Measurements from ENCODE around the gene GNB1. TPM values are rescaled to one million over a fixed set of nuclear protein-coding genes. Genes with fewer than 3 reads are reported as not detected.
"Not testable (repeated sequence)": the region's sequence is repeated elsewhere in the genome, so short reads cannot be mapped to it uniquely, and the experiment has no call there.

Gene GNB1
- total RNA-seq, 1 experiment from 2014 or later, result 89.2 TPM

- DNase-seq (ENCODE audit: extremely low read depth, low read depth), result no peak
These were observed 1.3 kb upstream of the GNB1 start for GRCh38 chr1:1892079-1892762.

GRCh38 chr1:1891349-1892078, 627 bp upstream of the GNB1 start:
- DNase-seq (ENCODE audit: extremely low read depth, low read depth), result no peak

DNA sequence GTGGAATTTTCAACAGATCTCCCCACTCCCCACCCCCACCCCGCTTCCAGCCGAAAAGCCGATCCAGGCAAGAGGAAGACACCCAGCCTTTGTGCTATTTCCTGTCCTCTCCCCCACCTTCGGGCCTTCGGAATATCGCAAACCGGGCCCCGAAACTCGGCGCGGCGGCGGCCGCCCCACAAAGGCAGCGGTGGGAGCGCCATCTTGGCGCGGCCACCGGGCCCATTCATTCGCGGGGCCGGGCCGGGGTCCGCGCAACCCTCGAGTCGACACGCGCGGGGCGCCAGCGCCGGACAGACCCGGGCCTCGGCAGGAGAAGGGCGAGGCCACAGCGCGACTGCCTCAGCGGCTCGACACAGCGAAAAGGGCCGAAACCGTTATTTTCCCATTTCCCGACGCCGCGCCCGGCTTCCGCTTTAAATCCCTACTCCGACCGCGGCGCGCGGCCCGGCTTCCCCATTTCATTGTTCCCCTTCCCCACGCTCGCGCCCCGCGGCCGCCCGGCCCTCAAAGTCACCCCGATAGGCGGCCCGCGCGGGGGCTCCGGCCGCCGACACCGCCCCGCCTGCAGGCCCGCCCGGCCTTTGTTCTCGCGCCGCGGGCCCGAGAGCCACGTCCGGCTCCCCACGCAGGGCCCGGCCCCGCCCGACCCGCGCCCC, 911 bp downstream of the GNB1 start:
- no peak for DNase-seq (ENCODE audit: extremely low read depth, low read depth)

GRCh38 chr1:1889090-1889750, 1.7 kb downstream of the GNB1 start:
- DNase-seq (ENCODE audit: extremely low read depth, low read depth), result no peak

DNA sequence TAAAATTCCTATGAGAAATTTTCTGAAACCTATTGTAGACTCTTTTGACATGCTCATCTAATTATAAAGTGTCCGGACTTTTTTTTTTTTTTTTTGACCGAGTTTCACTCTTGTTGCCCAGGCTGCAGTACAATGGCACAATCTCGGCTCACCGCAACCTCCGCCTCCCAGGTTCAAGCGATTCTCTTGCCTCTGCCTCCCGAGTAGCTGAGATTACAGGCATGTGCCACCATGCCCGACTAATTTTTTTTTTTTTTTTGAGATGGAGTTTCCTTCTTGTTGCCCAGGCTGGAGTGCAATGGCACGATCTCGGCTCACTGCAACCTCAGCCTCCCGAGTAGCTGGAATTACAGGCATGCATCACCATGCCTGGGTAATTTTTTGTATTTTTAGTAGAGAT, 7.0 kb downstream of the GNB1 start:
- not testable (repeated sequence) for DNase-seq (ENCODE audit: extremely low read depth, low read depth)

GRCh38 chr1:1883092-1883873, 7.6 kb downstream of the GNB1 start:
- no peak for DNase-seq (ENCODE audit: extremely low read depth, low read depth)

DNA sequence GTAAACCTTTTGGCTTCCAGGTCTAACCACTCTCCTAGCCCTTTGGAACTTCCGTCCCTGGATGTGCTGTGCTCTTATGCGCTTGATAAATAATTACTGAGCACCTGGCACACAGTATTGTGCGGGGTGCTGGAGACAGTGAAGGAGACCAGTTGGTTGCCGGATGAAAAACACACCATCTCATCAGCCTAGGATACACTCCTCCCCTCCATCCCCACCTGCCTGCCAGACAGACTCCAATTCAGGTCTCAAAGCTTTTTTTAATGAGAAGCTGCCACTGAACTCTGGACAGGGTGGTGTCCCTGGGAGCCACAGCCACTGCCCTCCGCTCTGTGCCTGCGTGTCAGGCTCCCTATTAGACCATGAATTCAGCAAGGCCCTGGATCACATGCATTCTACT, 9.2 kb downstream of the GNB1 start:
- DNase-seq (ENCODE audit: extremely low read depth, low read depth), result no peak

DNA sequence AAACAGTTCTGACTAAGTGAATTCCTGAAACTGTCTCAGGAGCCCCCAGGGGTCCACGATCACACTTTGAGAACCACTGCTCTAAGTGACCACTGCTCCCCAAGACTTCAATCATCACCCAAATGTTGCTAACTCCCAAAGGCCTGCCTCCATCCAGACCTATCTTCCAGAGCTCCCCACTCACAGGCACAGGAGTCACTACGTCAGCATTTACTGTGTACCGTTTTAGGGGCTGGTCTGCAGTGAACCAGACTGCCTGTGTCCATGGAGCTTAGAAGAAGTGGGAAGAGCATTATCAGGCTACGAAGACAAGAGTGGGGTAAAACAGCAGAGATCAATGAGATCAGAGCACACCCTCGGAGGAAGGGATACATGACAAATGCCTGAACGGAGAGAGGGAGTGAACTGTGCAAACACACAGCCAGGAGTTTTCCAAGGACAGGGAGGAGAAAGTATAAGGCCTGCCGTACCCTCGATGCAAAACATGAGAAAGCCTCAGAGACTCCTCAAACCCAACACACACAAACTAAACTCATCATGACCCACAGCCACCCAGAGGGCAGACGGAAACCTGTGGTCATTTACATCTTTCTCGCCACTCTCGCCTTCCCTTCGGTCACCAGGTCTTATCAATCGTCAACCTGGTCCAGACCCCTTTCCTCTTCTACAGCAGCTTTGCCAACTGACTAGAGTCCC, 10.1 kb downstream of the GNB1 start:
- DNase-seq (ENCODE audit: extremely low read depth, low read depth), result no peak

- no peak for DNase-seq (ENCODE audit: extremely low read depth, low read depth)
These were observed 10.9 kb downstream of the GNB1 start for GRCh38 chr1:1879942-1880341.

GRCh38 chr1:1877865-1878436, 12.9 kb downstream of the GNB1 start:
- no peak for DNase-seq (ENCODE audit: extremely low read depth, low read depth)

DNA sequence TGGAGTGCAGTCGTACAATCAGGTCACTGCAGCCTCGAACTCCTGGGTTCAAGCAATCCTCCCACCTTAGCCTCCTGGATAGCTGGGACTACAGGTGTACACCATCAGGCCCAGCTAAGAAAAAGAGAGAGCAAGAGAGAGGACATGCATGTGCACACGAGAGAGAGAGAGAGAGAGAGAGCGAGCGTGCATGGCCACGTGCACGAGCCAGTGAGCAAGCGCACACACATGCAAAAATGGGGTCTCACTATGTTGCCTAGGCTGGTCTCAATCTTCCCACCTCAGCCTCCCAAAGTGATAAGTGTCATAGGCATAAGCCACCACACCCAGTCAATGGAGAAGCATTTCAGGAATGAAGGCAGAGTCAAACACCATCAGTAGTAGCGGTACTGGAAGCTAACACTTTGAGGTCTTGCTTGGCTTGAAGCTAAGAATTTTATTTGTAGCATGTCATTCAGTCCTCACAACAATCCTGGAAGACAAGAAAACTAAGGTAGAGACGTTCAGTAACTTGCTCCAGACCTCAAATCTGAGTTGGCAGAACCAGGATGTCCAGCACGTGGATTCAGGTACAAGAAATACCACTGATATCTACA, 14.5 kb downstream of the GNB1 start:
- DNase-seq (ENCODE audit: extremely low read depth, low read depth), result no peak

- no peak for DNase-seq (ENCODE audit: extremely low read depth, low read depth)
These were observed 15.0 kb downstream of the GNB1 start for GRCh38 chr1:1875932-1876331.

- no peak for DNase-seq (ENCODE audit: extremely low read depth, low read depth)
These were observed 16.0 kb downstream of the GNB1 start for GRCh38 chr1:1874901-1875300.

GRCh38 chr1:1873186-1873585, 17.7 kb downstream of the GNB1 start:
- no peak for DNase-seq (ENCODE audit: extremely low read depth, low read depth)

GRCh38 chr1:1872329-1872994, 18.4 kb downstream of the GNB1 start:
- DNase-seq (ENCODE audit: extremely low read depth, low read depth), result no peak

- DNase-seq (ENCODE audit: extremely low read depth, low read depth), result no peak
These were observed 21.4 kb downstream of the GNB1 start for GRCh38 chr1:1869469-1869868.

DNA sequence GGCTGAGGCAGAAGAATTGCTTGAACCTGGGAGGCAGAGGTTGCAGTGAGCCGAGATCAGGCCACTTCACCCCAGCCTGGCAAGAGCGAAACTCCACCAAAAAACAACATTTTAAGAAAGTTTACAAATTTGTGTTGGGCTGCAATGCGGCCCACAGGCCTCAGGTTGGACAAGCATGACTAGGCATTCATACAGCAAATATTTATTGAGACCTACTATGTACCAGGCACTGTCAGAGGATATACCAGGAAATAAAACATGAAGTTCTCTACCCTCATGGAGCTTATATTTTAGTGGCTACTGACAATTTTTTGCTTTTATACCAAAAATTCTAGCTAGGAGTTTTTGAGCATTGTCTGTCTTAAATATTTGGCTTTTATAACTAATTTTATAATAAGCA, 23.7 kb downstream of the GNB1 start:
- DNase-seq (ENCODE audit: extremely low read depth, low read depth), result no peak

DNA sequence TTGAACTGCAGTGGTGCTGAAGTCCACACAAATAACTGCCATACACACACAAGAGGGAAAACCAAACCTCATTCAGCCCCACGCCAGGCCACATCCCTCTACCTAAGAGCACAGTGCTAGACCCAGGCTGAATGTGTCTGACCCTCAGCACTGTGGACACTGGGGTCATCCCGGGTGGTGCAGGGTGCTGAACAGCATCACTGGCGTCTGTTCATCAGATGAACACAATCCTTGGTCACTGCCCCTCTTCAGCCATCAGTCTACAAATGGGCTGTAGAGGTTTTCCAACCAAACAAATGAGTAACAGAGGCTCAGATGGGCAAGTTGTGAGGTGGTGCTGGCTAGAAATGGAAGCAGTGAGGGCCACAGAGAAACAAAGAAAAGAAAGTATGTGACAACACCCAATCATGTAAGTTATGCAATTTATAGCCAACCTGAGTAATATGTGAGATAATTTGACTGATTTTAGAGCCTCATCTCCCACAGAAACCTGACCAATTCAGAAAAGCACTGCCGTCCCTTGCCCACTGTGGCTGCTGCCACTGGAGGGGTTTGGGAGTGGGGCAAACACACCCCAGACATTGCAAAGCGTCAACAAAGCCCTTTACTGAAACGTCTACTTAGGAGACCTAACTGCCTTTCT, 27.9 kb downstream of the GNB1 start:
- no peak for DNase-seq (ENCODE audit: extremely low read depth, low read depth)
